K562 (cell line): Measurements from ENCODE around the gene SYMPK. TPM values are rescaled to one million over a fixed set of nuclear protein-coding genes. Genes with fewer than 3 reads are reported as not detected.

Experiments used
- ATAC-seq: fragments of 200-7000 bp; cut with Tn5 transposase; 3 replicates; pipeline ENCODE4 v1.9.1; 2020; ENCODE audit warnings: moderate library complexity
- BruUV-seq: library from RNA; stranded (reverse); fragments of 400-500 nt; replicated peaks from 2 replicates; lab custom pipeline; 2021; lab: Mats Ljungman, UMichigan
- CTCF ChIA-PET: fragments of 300-600 bp; formaldehyde crosslinking; extraction: SDS; loops from one replicate; lab custom pipeline; 2021; ENCODE audit warnings: low intra/inter-chr PET ratio; lab: Yijun Ruan, JAX
- POLR2A ChIA-PET: fragments of 300-600, 350-650 bp; sonication (Branson Sonifier 250); formaldehyde crosslinking; extraction: SDS; loops from one replicate; lab custom pipeline; 2021; ENCODE audit warnings: antibody characterized with exemption, inconsistent platforms; lab: Yijun Ruan, JAX
- DNase-seq, 4 experiments: peaks; one replicate each; pipeline versions ENCODE4 v3.0.0 to v3.0.0-alpha.2; 2011 to 2018; ENCODE audit warnings: low spot score in 3 of 4, mixed read lengths in 3 of 4; ENCODE audit errors: extremely low read depth in 1 of 4
- FAIRE-seq: peaks from 2 replicates; lab custom pipeline; 2011; peaks lifted over from hg19 to GRCh38; lab: Jason Lieb, UNC
- H2AFZ ChIP-seq: 2 replicates; pipeline ENCODE4 v1.6.0; 2011; ENCODE audit warnings: low read depth, low read length, control low read depth, inconsistent platforms
- H3K27ac ChIP-seq: fragments of 200-600 bp; 3 replicates; pipeline ENCODE4 v1.8.0; 2011; ENCODE audit warnings: low read depth, mild to moderate bottlenecking, control low read depth, inconsistent platforms, low read length, moderate library complexity, mixed read lengths; ENCODE audit errors: extremely low read depth
- H3K27me3 ChIP-seq, 2 experiments: fragments of 300-600 bp in 1 of 2; 2 replicates in 1 of 2; 3 replicates in 1 of 2; pipeline versions ENCODE4 v1.6.0 to v1.8.0; 2011; ENCODE audit warnings: inconsistent platforms in 2 of 2, low read length in 2 of 2, mild to moderate bottlenecking in 1 of 2, mixed read lengths in 1 of 2, moderate library complexity in 1 of 2; ENCODE audit not compliant: control insufficient read depth in 2 of 2, insufficient read depth in 2 of 2
- H3K36me3 ChIP-seq: fragments of 300-600 bp; 3 replicates; pipeline ENCODE4 v1.8.0; 2011; ENCODE audit warnings: mild to moderate bottlenecking, low read length, inconsistent platforms; ENCODE audit not compliant: control insufficient read depth, insufficient read depth
- H3K4me1 ChIP-seq, 2 experiments: fragments of 200-600 bp in 1 of 2; replicated peaks in 1 of 2; 2 replicates in 1 of 2; 3 replicates in 1 of 2; pipeline versions ENCODE4 v1.5.1 to v1.8.0; 2011; ENCODE audit warnings: inconsistent platforms in 2 of 2, low read length in 2 of 2, mild to moderate bottlenecking in 1 of 2, mixed read lengths in 1 of 2, moderate library complexity in 1 of 2; ENCODE audit not compliant: control insufficient read depth in 2 of 2, insufficient read depth in 2 of 2
- H3K4me2 ChIP-seq: 2 replicates; pipeline ENCODE4 v1.6.1; 2011; ENCODE audit warnings: low read length, control low read depth, inconsistent platforms, mixed read lengths; ENCODE audit not compliant: insufficient read depth
- H3K4me3 ChIP-seq: fragments of 200-600 bp; sonication (generic), shearing (Covaris generic); 2 replicates; pipeline ENCODE4 v1.5.1; 2016; ENCODE audit warnings: control low read depth, inconsistent platforms
- H3K79me2 ChIP-seq: fragments of 200-600 bp; 3 replicates; pipeline ENCODE4 v1.8.0; 2011; ENCODE audit warnings: low read length, inconsistent platforms; ENCODE audit not compliant: control insufficient read depth, insufficient read depth
- H3K9ac ChIP-seq, 2 experiments: 2 replicates each; pipeline versions ENCODE4 v1.6.0 to v1.6.1; 2011; ENCODE audit warnings: low read depth in 2 of 2, low read length in 2 of 2, control low read depth in 1 of 2, inconsistent platforms in 1 of 2, mild to moderate bottlenecking in 1 of 2, mixed read lengths in 1 of 2; ENCODE audit not compliant: insufficient read depth in 1 of 2
- H3K9me1 ChIP-seq: one replicate; pipeline ENCODE4 v1.6.0; 2011; ENCODE audit warnings: inconsistent platforms, mild to moderate bottlenecking, low read length, moderate library complexity; ENCODE audit not compliant: control insufficient read depth, insufficient read depth
- H3K9me3 ChIP-seq: replicated peaks from 2 replicates; pipeline ENCODE4 v1.5.1; 2011; ENCODE audit warnings: low read depth, low read length, inconsistent platforms; ENCODE audit not compliant: control insufficient read depth, insufficient read depth
- H4K20me1 ChIP-seq: replicated peaks from 2 replicates; pipeline ENCODE4 v1.6.1; 2011; ENCODE audit warnings: low read length, inconsistent platforms, mixed read lengths; ENCODE audit not compliant: control insufficient read depth, insufficient read depth
- ETV6 ChIP-seq, 3 experiments: fragments of 150-350 bp in 1 of 3; sonication (generic) in 1 of 3; formaldehyde crosslinking in 1 of 3; IDR thresholded peaks; 2 replicates each; pipeline versions ENCODE4 v1.6.1 to v1.8.0; 2014 to 2022; ENCODE audit warnings: borderline replicate concordance in 2 of 3, low read depth in 2 of 3, antibody characterized with exemption in 1 of 3, low read length in 1 of 3, mild to moderate bottlenecking in 1 of 3, missing genetic modification reagents in 1 of 3
- FOXK2 ChIP-seq, 2 experiments: fragments of 450-650 bp; IDR thresholded peaks in 1 of 2; conservative IDR thresholded peaks in 1 of 2; 2 replicates each; pipeline ENCODE4 v1.6.1; 2016; ENCODE audit warnings: low read depth in 2 of 2, mild to moderate bottlenecking in 1 of 2
- RBFOX2 ChIP-seq: fragments of 200-400 bp; formaldehyde crosslinking; IDR thresholded peaks from 2 replicates; pipeline ENCODE4 v1.6.1; 2017; ENCODE audit warnings: low read depth, mild to moderate bottlenecking, low read length, moderate library complexity
- RBM25 ChIP-seq: fragments of 200-400 bp; formaldehyde crosslinking; IDR thresholded peaks from 2 replicates; pipeline ENCODE4 v1.6.1; 2018; ENCODE audit warnings: low read length, low read depth, moderate library complexity; ENCODE audit not compliant: severe bottlenecking
- SPI1 ChIP-seq: IDR thresholded peaks from 2 replicates; pipeline ENCODE4 v1.6.1; 2011; ENCODE audit warnings: low read depth, low read length, control low read depth, borderline replicate concordance
- TCFL5 ChIP-seq: fragments of 250-450 bp; sonication (Bioruptor Pico); conservative IDR thresholded peaks from 2 replicates; pipeline ENCODE4 v1.6.1; 2021; ENCODE audit warnings: mild to moderate bottlenecking, moderate library complexity, matching md5 sums
- WGBS: fragments of 100-300 bp; shearing (Covaris generic); methylation state at CpG from one replicate; pipeline ENCODE4 v1.1.6; 2016; ENCODE audit warnings: low coverage, mixed read lengths; ENCODE audit not compliant: insufficient coverage; ENCODE audit errors: missing lambda C conversion rate; 5-methylcytosine and 5-hydroxymethylcytosine counted together
- in situ Hi-C: fragments of 300-500 bp; cut with MboI; formaldehyde crosslinking; loops from 4 replicates; pipeline ENCODE4 v1.15.0; 2018; ENCODE audit warnings: inconsistent platforms, mixed read lengths
- intact Hi-C: fragments of 100-400 bp; cut with micrococcal nuclease; formaldehyde crosslinking; loops from 2 replicates; pipeline ENCODE4 v1.14.2; 2022
- polyA plus RNA-seq, 8 experiments: library from polyadenylated mRNA; depleted of rRNA in 4 of 8; stranded (reverse) in 5 of 8; unstranded in 3 of 8; fragments of >200 nt; fragmentation: Nextera tagmentation in 2 of 8; fragmentation: Illumina TruSeq in 1 of 8; extraction: Ambion mirVana in 2 of 8; extraction: Trizol in 1 of 8; gene quantifications; 2 replicates each; pipeline versions ENCODE4 v1.2.1 to v1.2.3, GENCODE V29; 2011 to 2014; ENCODE audit warnings: inconsistent platforms in 1 of 8, missing spikeins in 1 of 8
- total RNA-seq, 7 experiments: library from RNA; depleted of rRNA in 6 of 7; stranded (reverse); fragments of >200 nt in 6 of 7; fragmentation: Illumina TruSeq in 2 of 7; extraction: Trizol in 2 of 7; gene quantifications; 2 replicates each; pipeline versions ENCODE4 v1.2.1 to v1.2.3, GENCODE V29; 2011 to 2021; ENCODE audit warnings: low replicate concordance in 1 of 7

SYMPK gene
- total and polyA plus RNA-seq, 9 of the 15 experiments (the other 6 are each of a cell fraction or from before 2014, with no cell fraction given) = 0.73 to 95.5 (median 58.4) TPM

GRCh38 chr19:45791744-45792469 is 71.0 kb downstream of the SYMPK start (continued):
- no peak for TF ChIP-seq TCFL5 (CRISPR knock-in tag)
- TF ChIP-seq, all 486 proteins: peak for 3

DNA sequence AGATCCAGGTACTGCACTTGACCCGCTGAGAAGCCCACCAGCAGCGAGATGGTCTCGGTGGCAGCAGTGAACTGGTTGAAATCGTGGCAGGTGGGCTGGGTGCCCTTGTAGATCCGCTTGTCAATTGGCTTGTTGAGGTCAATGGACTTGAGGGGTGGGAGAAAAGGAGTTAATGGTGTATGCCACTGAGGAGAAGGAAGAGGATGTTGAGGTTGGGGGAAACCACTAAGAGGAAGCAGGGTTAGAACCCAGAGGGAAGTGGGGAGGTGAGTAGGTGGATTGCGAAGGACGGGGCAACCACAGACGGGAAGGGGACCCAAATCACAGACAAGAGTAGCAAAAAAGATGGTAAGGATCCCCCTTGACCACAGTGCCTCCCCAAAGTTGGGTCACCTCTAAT is 72.0 kb downstream of the SYMPK start:
- TF ChIP-seq RBFOX2 = 0 out of 2 replicates have a peak, but pooled peaks have one; percentile 22
- TF ChIP-seq SPI1 = 0 out of 2 replicates have a peak, but pooled peaks have one; percentile 10
- peak in 1 of 2 experiments; percentile 66; a peak in 1 of 4 replicates for TF ChIP-seq ETV6 (IDR thresholded peaks at IDR 0.05; ENCODE audit: borderline replicate concordance in 1 of 2, low read depth in 2 of 2, low read length in 1 of 2)
- no peak for TF ChIP-seq ETV6 (CRISPR knock-in tag; IDR thresholded peaks at IDR 0.05; ENCODE audit: borderline replicate concordance)
- no peak for TF ChIP-seq RBM25
- no peak for TF ChIP-seq FOXK2 (conservative IDR thresholded peaks at IDR 0.05 in 1 of 2, IDR thresholded peaks at IDR 0.05 in 1 of 2; ENCODE audit: low read depth in 2 of 2)
- TF ChIP-seq, all 486 proteins: peak for 3
- 87% methylated on average over 8 of the region's 8 CpGs for WGBS
- H3K9ac ChIP-seq = peak overlapping the region in 1 of 2 experiments; percentile 99; a peak in 2 of 4 replicates
- FAIRE-seq (no peak), ATAC-seq (no peak), DNase-seq (no peak)
- ChIA-PET POLR2A (interaction anchor here (1.1 kb wide), 1 partner anchor 21 kb away, joined by 7 read pairs; no protein-coding TSS in a partner anchor), CTCF (no interaction called here)
- BruUV-seq = no TSS peak
- H4K20me1 ChIP-seq = peaks cover 3% of the 10 kb centered on the region
- 0 out of 2 replicates have a peak overlapping the region, but pooled peaks have one; percentile 86 for H3K4me2 ChIP-seq
- in situ Hi-C loops = no loop called here
- H3K4me3 ChIP-seq = no peak overlapping the region
- peaks cover 19% of the 10 kb centered on the region for H3K79me2 ChIP-seq
- no peak overlapping the region; the same call in 2 of the 3 replicates for H3K27ac ChIP-seq
- H3K9me3 ChIP-seq = no peaks in the 10 kb centered on the region
- no peaks in the 10 kb centered on the region for H3K27me3 ChIP-seq
- H3K36me3 ChIP-seq = peaks cover 48% of the 10 kb centered on the region; the same call in 2 of the 3 replicates
- intact Hi-C loops = no loop called here
- no peak overlapping the region for H2AFZ ChIP-seq
- peaks cover 4% of the 10 kb centered on the region for H3K9me1 ChIP-seq
- H3K4me1 ChIP-seq = peaks cover 19 to 34% of the 10 kb centered on the region in 2 experiments
